Measurements from ENCODE around the gene FCER2. TPM values are rescaled to one million over a fixed set of nuclear protein-coding genes. Genes with fewer than 3 reads are reported as not detected.

FCER2 gene
- total and polyA plus RNA-seq, 2 of the 13 experiments (the other 11 are each of a cell fraction or from before 2014, with no cell fraction given): not detected

GRCh38 chr19:7680606-7681339 is 21.2 kb downstream of the FCER2 start, which contains the start of gene TRAPPC5 (continued):
- no peak for TF ChIP-seq PBX2 (CRISPR knock-in tag; IDR thresholded peaks at IDR 0.05)
- TF ChIP-seq NFKBIZ (CRISPR knock-in tag; IDR thresholded peaks at IDR 0.05): no peak
- 0 out of 2 replicates have a peak, but pooled peaks have one; percentile 33 for TF ChIP-seq PREB (CRISPR knock-in tag; IDR thresholded peaks at IDR 0.05)
- TF ChIP-seq SOX13 (IDR thresholded peaks at IDR 0.05): no peak
- TF ChIP-seq SOX13 (CRISPR knock-in tag; conservative IDR thresholded peaks at IDR 0.05 in 1 of 2, IDR thresholded peaks at IDR 0.05 in 1 of 2): no peak
- TF ChIP-seq ZNF615 (CRISPR knock-in tag; IDR thresholded peaks at IDR 0.05; ENCODE audit: borderline replicate concordance): no peak
- no peak for TF ChIP-seq FOSL2 (CRISPR knock-in tag; IDR thresholded peaks at IDR 0.05)
- no peak for TF ChIP-seq NFE2L2 (IDR thresholded peaks at IDR 0.05; ENCODE audit: low read length)
- no peak for TF ChIP-seq ARID2 (CRISPR knock-in tag; IDR thresholded peaks at IDR 0.05; ENCODE audit: borderline replicate concordance)
- no peak; the same call in 1 of the 2 replicates for TF ChIP-seq ZNF160 (CRISPR knock-in tag; IDR thresholded peaks at IDR 0.05)
- TF ChIP-seq ZBTB46 (CRISPR knock-in tag; IDR thresholded peaks at IDR 0.05; ENCODE audit: borderline replicate concordance): 0 out of 2 replicates have a peak, but pooled peaks have one; percentile 48
- no peak for TF ChIP-seq ZNF224 (CRISPR knock-in tag; IDR thresholded peaks at IDR 0.05)
- TF ChIP-seq SRSF1 (optimal IDR thresholded peaks at IDR 0.05; ENCODE audit: low read depth, low read length): no peak
- no peak; the same call in 1 of the 2 replicates for TF ChIP-seq ZNF788 (CRISPR knock-in tag; IDR thresholded peaks at IDR 0.05; ENCODE audit: borderline replicate concordance)
- peak; percentile 91 for TF ChIP-seq ZNF547 (CRISPR knock-in tag; IDR thresholded peaks at IDR 0.05)
- peak; percentile 90 for TF ChIP-seq ZFY (CRISPR knock-in tag; IDR thresholded peaks at IDR 0.05)
- TF ChIP-seq ZNF251 (CRISPR knock-in tag; IDR thresholded peaks at IDR 0.05): no peak
- TF ChIP-seq XBP1 (CRISPR knock-in tag; IDR thresholded peaks at IDR 0.05): no peak
- no peak for TF ChIP-seq SMARCE1 (IDR thresholded peaks at IDR 0.05; ENCODE audit: borderline replicate concordance)
- no peak for TF ChIP-seq NONO (IDR thresholded peaks at IDR 0.05)
- TF ChIP-seq NONO (CRISPR knock-in tag; conservative IDR thresholded peaks at IDR 0.05): no peak; the same call in 1 of the 2 replicates
- TF ChIP-seq ZNF781 (CRISPR knock-in tag; IDR thresholded peaks at IDR 0.05; ENCODE audit: borderline replicate concordance, not compliant biosample characterization): no peak
- TF ChIP-seq SRSF9 (IDR thresholded peaks at IDR 0.05; ENCODE audit: borderline replicate concordance, insufficient read depth, low read depth, low read length, poor library complexity, severe bottlenecking): no peak
- TF ChIP-seq MATR3 (CRISPR knock-in tag; IDR thresholded peaks at IDR 0.05): no peak
- no peak for TF ChIP-seq TEAD3 (CRISPR knock-in tag; optimal IDR thresholded peaks at IDR 0.05; ENCODE audit: borderline replicate concordance)
- TF ChIP-seq ZNF563 (CRISPR knock-in tag; IDR thresholded peaks at IDR 0.05): peak; percentile 95
- no peak for TF ChIP-seq MTA3 (CRISPR knock-in tag; IDR thresholded peaks at IDR 0.05)
- no peak for TF ChIP-seq FOXP1 (IDR thresholded peaks at IDR 0.05)
- TF ChIP-seq FOXP1 (CRISPR knock-in tag; IDR thresholded peaks at IDR 0.05): no peak
- TF ChIP-seq ARNT2 (CRISPR knock-in tag; IDR thresholded peaks at IDR 0.05; ENCODE audit: low read depth): peak; percentile 66; the same call in 1 of the 2 replicates
